ENCODE measurements around the gene MTFMT.

GRCh38 chr15:65066001-65066634, 36.7 kb upstream of the MTFMT start:
- TF ChIP-seq POLR2A (IDR thresholded peaks at IDR 0.05), result no peak
- no peak for TF ChIP-seq EP300 (IDR thresholded peaks at IDR 0.05)
